ENCODE measurements around the gene LYSMD3. TPM values are rescaled to one million over a fixed set of nuclear protein-coding genes. Genes with fewer than 3 reads are reported as not detected.
A peak's percentile ranks its signal among the peaks of the same experiment; 100 is the strongest.

Gene LYSMD3
- total RNA-seq, 1 donor from 2014 or later, result 6.5 TPM

GRCh38 chr5:90533794-90534193 lies 4.4 kb upstream of the LYSMD3 start:
- no peak for DNase-seq (ENCODE audit: low read depth)
- TF ChIP-seq CTCF (conservative IDR thresholded peaks at IDR 0.05; ENCODE audit: low read depth, low read length), result no peak
- H3K4me3 ChIP-seq (ENCODE audit: low read depth, low read length), result no peak overlapping the region

GRCh38 chr5:90530736-90531487 lies 1.5 kb upstream of the LYSMD3 start:
- DNase-seq (ENCODE audit: low read depth), result no peak
- TF ChIP-seq CTCF (conservative IDR thresholded peaks at IDR 0.05; ENCODE audit: low read depth, low read length), result no peak
- H3K4me3 ChIP-seq (ENCODE audit: low read depth, low read length), result no peak overlapping the region

- no peak for DNase-seq (ENCODE audit: low read depth)
- H3K4me3 ChIP-seq (ENCODE audit: low read depth, low read length), result peak overlapping the region; percentile 99
- peak; percentile 86 for TF ChIP-seq CTCF (conservative IDR thresholded peaks at IDR 0.05; ENCODE audit: low read depth, low read length)
Measured at GRCh38 chr5:90529939-90530677, 724 bp upstream of the LYSMD3 start.

- H3K4me3 ChIP-seq (ENCODE audit: low read depth, low read length), result peak overlapping the region; percentile 99
- DNase-seq (ENCODE audit: low read depth), result no peak
- TF ChIP-seq CTCF (conservative IDR thresholded peaks at IDR 0.05; ENCODE audit: low read depth, low read length), result no peak
Measured at GRCh38 chr5:90528601-90529193, 687 bp downstream of the LYSMD3 start.

- no peak for TF ChIP-seq CTCF (conservative IDR thresholded peaks at IDR 0.05; ENCODE audit: low read depth, low read length)
- no peak overlapping the region for H3K4me3 ChIP-seq (ENCODE audit: low read depth, low read length)
- no peak for DNase-seq (ENCODE audit: low read depth)
Measured at GRCh38 chr5:90519081-90519480, 10.3 kb downstream of the LYSMD3 start.

- DNase-seq (ENCODE audit: low read depth), result no peak
- H3K4me3 ChIP-seq (ENCODE audit: low read depth, low read length), result no peak overlapping the region
- TF ChIP-seq CTCF (conservative IDR thresholded peaks at IDR 0.05; ENCODE audit: low read depth, low read length), result no peak
Measured at GRCh38 chr5:90518661-90519060, 10.7 kb downstream of the LYSMD3 start.

Data from epithelial cell of proximal tubule (primary cell).